NCI-H2196 (cell line): ENCODE results near the gene ATP2B3.

Experiments
- DNase-seq: peaks from one replicate; lab custom pipeline; 2025; ENCODE audit not compliant: unreplicated experiment; lab: John Stamatoyannopoulos, UW

The ATP2B3 gene

DNA sequence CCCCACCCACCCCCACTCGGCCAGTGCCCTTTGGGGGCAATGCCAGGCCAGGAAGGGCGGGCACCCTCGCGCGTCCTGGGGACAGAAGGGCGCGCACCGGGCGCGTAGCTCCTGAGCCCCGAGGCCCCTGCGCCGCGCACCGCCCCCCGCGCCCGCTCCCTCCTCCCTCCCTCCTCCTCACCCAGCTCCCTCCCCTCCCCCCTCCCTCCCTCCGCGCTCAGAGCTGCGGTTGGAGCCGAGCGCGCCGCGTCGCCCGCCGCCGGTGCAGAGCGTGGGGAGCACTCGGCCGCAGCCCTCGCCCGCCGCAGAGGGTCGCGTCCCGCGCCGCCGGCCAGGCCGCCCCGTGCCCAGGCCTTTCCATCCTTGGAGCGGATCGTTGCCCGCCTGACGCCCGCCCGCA is at the start of gene ATP2B3:
TSS of gene ATP2B3 (plus strand) at position 220 of the 400 bp plus-strand sequence. CDS start 18,606 bp downstream, outside the sequence.
- DNase-seq: peak; percentile 3

- DNase-seq: no peak
Observed at GRCh38 chrX:153468008-153468580, 49.3 kb upstream of the ATP2B3 start.

- DNase-seq: no peak
Observed at GRCh38 chrX:153469811-153470410, 47.5 kb upstream of the ATP2B3 start.

GRCh38 chrX:153470411-153471363 is 46.8 kb upstream of the ATP2B3 start, which contains the start of gene HAUS7:
Gene HAUS7 (minus strand): TSS chrX:153470576. CDS start chrX:153470557, 19 bp downstream.
- DNase-seq: peak; percentile 83

GRCh38 chrX:153471663-153472280 is 45.7 kb upstream of the ATP2B3 start:
- DNase-seq: no peak

- no peak for DNase-seq
Observed at GRCh38 chrX:153473126-153473525, 44.3 kb upstream of the ATP2B3 start.

DNA sequence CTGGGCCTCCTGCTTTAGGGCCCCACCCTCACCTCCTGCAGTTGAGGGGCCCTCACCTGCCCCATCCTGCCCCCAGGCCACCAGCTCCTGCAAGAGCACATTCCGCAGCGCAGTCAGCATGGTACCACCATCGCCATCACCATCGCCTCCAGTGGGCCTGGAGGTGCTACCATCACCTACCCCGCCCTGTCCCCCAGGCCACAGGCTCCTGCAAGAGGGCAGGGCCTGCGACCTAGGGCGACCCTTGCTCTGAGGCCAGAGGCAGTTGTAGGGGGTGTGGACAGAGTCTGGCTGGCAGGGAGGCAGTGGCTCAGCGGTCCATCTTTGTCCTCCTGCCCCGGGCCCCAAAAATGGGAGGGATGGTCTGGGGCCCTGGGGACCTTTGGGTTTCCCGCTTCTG is 43.2 kb upstream of the ATP2B3 start:
- no peak for DNase-seq

DNA sequence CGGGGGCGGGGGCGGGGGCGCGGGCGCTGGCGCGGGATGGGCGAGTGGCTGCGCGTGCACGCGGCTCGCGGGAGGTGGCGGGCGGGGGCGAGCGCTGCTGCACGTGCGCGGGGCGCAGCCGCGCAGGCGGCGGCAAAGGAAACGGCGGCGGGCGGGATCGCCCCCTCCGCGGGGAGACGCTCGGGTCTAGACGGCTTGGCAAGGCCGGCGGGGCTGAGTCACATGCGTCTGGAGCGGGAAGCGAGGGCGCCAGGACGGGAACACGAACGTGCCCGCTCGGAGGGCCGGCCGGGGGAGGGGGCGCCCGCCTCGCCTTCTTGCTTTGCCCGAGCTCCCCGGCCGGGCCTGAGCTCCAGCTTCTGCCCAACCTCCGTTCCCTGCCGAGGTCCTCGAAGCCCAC is 42.7 kb upstream of the ATP2B3 start:
- peak; percentile 70 for DNase-seq

GRCh38 chrX:153475271-153475670 is 42.2 kb upstream of the ATP2B3 start:
- DNase-seq: no peak

GRCh38 chrX:153475751-153476281 is 41.6 kb upstream of the ATP2B3 start:
- no peak for DNase-seq

DNA sequence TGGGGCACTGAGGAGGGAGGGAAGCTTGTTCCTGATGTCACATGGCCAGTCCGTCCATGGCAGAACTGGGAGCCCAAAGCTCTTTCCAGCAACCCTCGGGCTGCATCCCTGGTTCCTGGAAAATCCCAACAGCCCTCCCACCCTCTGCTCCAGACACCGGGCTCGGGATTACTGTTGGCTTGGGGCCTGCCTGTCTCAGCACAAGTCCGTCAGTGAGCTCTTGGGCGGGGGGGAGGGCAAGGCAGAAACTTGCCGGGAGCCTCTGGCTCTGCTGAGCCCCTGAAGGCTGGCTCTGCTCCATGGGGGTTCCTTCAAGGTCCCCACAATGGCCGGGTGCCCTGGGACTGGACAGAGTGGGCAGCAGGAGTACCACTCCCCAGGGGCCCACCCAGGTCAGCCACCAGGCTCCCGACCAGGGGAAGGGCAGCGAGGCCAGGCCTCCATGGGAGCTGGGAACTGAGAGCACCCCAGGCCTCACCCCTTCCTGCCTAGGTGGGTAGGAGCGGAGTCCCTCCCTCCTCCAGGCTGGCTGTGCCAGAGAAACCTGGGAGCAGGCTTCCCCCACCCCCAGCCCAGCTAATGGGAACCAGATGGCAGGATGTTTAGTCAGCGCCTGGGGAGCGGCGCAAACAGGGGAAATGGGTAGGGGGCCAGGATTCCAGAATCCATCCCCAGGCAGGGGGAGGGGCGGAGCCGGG is 40.6 kb upstream of the ATP2B3 start:
- no peak for DNase-seq

GRCh38 chrX:153477364-153477857 is 40.0 kb upstream of the ATP2B3 start:
- no peak for DNase-seq

DNA sequence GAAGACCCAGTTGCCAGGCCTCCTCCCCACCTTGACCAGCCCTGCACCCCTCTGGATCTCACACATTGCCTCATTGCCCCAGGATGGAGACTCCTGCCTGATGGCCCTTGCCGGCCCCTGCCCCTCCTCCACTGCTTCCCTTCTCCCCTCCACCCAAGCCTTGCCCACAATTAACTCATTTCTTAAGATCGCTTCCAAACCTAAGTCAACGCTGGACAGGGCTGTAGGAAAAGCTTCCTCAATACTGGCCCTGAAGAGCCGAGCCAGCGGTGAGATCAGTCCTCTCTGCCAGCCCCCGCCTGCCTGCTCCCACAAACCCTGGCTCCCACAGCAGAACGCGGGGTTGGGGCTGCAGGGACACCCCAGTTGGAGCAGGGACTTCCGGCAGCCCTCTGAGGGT is 39.5 kb upstream of the ATP2B3 start:
- no peak for DNase-seq

DNA sequence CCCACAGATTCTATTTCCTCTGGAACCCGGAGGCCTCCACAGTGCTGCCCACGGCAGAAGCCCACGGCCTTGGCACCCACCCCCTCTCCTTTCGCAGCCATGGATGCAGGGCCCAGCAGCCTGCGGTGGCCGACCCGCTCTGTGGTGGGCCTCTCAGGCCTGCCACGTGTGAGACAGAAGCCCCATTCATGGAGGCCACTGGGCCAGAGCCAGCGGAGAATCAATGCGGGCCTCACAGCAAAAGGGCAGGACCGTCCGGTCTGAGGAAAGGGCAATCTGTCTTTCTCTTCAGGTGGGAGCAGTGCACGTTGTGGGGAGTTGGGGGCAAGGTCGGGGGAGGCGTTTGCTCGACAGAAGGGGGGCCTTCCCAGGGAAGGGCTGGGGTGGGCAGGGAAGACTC is 38.7 kb upstream of the ATP2B3 start:
- DNase-seq: no peak

DNA sequence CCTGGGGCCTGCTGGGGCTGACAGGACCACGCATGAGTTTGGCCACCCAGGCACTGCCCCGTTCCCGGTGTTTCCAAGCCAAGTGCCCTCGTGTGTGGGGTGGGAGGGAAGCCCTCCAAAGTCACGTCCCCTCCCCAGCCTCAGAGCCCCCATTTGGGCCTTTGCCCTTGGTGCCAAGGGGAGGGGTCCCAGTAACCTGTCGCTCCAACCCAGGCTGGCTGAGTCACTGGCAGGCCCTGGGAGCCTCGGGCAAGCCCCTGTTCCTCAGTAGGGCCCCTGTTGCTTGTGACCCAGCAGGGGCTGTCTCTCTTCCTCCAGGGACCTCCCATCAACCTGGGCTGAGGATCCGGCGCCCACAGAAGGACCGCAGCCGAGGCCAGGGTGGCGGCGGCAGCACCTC is 36.4 kb upstream of the ATP2B3 start:
- no peak for DNase-seq

DNA sequence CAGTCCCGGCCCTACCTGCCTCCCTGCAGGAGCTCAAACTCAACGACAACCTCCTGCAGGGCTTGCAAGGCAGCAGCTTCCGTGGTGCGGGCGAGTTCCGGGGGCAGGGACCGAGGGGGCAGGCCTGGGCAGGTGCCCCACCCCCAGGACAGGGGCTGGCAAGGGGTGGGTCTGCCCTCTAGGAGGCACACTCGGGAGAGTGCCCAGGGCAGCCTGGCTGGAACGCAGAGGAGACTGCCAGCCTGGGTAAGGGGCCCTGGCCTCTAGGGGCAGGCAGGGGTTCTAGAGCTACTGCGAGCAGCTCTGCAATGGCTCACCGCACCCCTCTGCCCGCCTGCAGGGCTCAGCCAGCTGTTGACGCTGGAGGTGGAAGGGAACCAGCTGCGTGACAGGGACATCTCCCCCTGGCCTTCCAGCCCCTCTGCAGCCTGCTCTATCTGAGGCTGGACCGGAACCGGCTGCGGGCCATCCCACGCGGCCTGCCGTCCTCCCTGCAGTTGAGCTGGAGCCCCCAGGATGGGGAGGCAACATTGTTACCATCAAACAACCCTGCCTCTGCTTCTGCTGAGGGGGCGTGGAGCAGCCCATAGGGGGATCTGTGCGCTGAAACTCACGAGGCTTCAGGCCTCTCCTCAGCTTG is 34.9 kb upstream of the ATP2B3 start:
- DNase-seq: no peak

GRCh38 chrX:153485396-153486080 is 31.9 kb upstream of the ATP2B3 start:
- DNase-seq: no peak

- DNase-seq: no peak
Observed at GRCh38 chrX:153486171-153486570, 31.3 kb upstream of the ATP2B3 start.

GRCh38 chrX:153487590-153488071 is 29.8 kb upstream of the ATP2B3 start:
- no peak for DNase-seq
